Measurements from ENCODE around the gene ZNF385B. TPM values are rescaled to one million over a fixed set of nuclear protein-coding genes. Genes with fewer than 3 reads are reported as not detected.
A peak's percentile ranks its signal among the peaks of the same experiment; 100 is the strongest.

Gene ZNF385B
- total and polyA plus RNA-seq, 5 experiments from 2014 or later, result not detected

DNA sequence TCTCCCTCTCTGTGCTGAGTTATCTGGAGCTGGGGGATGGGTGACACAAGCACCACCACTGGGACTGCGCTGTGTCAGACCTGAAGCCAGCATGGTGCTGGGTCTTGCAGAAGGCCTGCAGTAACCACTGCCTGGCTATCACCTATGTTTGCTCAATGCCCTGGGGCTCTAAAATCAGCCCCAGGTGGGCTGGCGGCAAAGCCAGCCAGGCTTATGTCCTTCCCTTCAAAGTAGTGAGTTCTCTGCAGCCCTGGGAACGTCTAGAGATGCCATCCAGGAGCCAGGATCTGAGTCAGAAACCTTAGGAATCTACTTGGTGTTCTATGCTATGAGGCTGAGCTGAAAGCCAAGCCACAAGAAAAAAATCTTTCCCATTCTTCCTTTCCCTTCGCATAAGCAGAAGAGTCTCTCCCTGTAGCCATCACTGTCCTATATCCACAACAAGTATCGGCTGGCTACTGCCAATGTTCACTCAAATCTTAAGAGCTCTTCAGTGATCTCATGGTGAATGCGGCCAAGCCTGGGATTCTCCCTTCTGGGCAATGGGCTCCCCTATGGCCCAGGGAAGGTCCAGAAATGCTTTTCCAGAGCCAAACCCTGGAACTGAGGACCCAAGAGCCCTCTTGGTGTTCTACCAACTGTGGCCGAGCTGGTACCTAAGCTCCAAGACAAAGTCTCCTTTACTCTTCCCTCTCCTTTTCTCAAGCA lies 248.7 kb downstream of the ZNF385B start:
- H3K4me3 Mint-ChIP-seq, result no peak overlapping the region
- no peaks in the 10 kb centered on the region for H3K4me1 Mint-ChIP-seq
- POLR2A ChIA-PET, result no interaction called here
- ATAC-seq (no peak), DNase-seq (no peak)
- peaks cover 0 to 4% (median 0%) of the 10 kb centered on the region in 9 donors for H3K9me3 Mint-ChIP-seq
- peaks cover 1 to 27% (median 14%) of the 10 kb centered on the region in 5 donors for H3K27me3 Mint-ChIP-seq
- H3K36me3 Mint-ChIP-seq, result no peaks in the 10 kb centered on the region
- no peak overlapping the region for H3K27ac Mint-ChIP-seq

DNA sequence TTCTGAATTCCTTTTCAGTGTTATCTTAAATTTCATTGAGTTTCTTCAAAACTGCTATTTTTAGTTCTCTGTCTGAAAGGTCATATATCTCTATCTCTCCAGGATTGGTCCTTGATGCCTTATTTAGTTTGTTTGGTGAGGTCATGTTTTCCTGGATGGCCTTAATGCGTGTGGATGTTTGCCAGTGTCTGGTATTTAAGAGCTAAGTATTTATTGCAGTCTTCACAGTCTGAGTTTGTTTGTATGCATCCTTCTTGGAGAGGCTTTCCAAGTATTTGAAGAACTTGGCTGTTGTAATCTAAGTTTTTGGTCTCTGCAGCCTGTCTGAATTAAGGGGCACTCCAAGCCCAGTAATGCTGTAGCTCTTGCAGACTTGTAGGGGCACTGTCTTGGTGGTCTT lies 249.3 kb downstream of the ZNF385B start:
- Mint-ChIP-seq H3K27ac (no peak overlapping the region), H3K27me3 (peaks cover 1 to 23% (median 14%) of the 10 kb centered on the region in 5 donors), H3K4me3 (no peak overlapping the region), H3K4me1 (no peaks in the 10 kb centered on the region), H3K36me3 (no peaks in the 10 kb centered on the region), H3K9me3 (peaks cover 0 to 4% (median 0%) of the 10 kb centered on the region in 9 donors)
- no peak for ATAC-seq
- POLR2A ChIA-PET, result no interaction called here
- no peak for DNase-seq

DNA sequence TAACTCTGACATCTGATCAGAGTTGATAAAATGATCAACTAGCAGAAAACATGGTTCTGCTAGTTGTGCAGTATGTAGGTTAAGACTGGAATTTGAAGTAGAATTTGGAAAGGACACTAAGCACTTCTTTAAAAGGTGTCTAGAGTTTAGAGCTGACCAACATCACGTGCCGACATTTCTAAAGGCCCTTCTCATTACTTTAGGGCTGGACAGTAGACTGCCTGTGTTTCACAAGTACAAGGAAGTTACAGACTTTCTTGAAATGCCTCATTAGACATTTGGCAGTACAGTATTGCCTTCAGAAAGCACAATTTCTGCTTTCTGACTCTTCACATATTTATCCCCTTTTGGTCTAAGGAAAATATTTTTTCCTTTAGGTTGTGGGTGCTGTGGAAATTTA lies 255.3 kb downstream of the ZNF385B start:
- Mint-ChIP-seq H3K36me3 (no peaks in the 10 kb centered on the region), H3K9me3 (peaks cover 0 to 4% (median 0%) of the 10 kb centered on the region in 9 donors), H3K27ac (no peak overlapping the region), H3K27me3 (no peaks in the 10 kb centered on the region), H3K4me3 (no peak overlapping the region), H3K4me1 (no peaks in the 10 kb centered on the region)
- ATAC-seq (no peak), DNase-seq (no peak)
- POLR2A ChIA-PET, result no interaction called here

DNA sequence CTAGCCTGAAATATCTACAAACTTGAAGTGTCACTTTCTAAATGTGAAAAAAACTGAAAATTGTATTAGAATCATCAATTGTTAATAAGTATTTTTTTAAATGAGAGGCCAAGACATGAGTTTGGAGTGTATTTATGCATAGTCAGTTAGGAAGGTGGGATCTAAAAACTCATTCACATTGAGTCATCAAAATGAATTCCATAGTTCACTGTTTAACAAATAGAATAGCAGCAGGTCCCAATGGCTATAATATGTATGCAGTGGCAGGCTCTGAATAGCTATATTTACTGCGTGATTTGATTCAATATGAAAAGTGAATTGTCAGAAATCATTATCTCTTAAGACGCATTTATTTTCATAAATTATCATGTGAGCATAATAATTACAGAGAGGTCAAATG lies 256.1 kb downstream of the ZNF385B start:
- H3K9me3 Mint-ChIP-seq, result no peaks in the 10 kb centered on the region
- ATAC-seq (no peak), DNase-seq (no peak)
- no peaks in the 10 kb centered on the region for H3K4me1 Mint-ChIP-seq
- H3K27me3 Mint-ChIP-seq, result no peaks in the 10 kb centered on the region
- no peaks in the 10 kb centered on the region for H3K36me3 Mint-ChIP-seq
- H3K27ac Mint-ChIP-seq, result no peak overlapping the region
- POLR2A ChIA-PET, result no interaction called here
- no peak overlapping the region for H3K4me3 Mint-ChIP-seq

DNA sequence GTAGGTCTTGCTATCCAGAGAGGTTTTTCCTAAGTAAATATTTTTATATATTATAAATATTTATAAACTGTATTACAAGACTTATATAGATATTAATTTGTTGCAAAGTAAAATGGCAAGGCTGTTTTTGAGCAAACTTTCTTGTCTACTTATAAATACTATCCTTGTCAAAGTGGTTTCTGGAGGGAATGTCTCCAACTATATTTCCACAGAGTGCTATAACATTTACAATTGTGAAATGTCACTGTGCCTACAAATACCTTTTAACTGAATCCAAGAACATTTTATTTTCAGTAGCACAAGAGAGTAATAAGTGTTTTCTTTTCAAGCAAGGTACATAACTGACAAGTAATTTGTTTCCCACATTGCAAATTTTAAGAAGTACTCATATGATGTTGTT lies 256.8 kb downstream of the ZNF385B start:
- Mint-ChIP-seq H3K4me3 (no peak overlapping the region), H3K27me3 (no peaks in the 10 kb centered on the region), H3K27ac (no peak overlapping the region), H3K36me3 (no peaks in the 10 kb centered on the region), H3K9me3 (no peaks in the 10 kb centered on the region), H3K4me1 (no peaks in the 10 kb centered on the region)
- ATAC-seq (no peak), DNase-seq (no peak)
- POLR2A ChIA-PET, result no interaction called here

DNA sequence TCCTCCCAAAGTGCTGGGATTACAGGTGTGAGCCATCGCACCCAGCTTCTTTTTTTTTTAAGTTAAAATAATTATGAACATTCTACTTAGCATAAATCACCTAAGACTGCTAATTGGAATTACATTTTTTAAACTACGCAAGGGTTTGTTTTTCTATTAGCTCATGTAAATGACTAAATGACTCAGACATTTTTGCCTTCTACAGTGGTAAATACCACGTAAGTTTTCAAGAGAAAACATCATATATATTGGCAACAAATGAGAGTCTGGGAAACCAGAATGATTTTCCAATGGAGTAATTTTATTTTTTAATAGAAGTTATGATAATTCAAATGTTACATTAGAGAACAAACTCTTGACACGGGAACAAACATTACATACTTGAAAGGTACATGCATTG lies 259.0 kb downstream of the ZNF385B start:
- no peak for ATAC-seq
- Mint-ChIP-seq H3K4me3 (no peak overlapping the region), H3K36me3 (no peaks in the 10 kb centered on the region), H3K9me3 (no peaks in the 10 kb centered on the region), H3K4me1 (no peaks in the 10 kb centered on the region), H3K27me3 (peaks cover 0 to 3% (median 0%) of the 10 kb centered on the region in 5 donors), H3K27ac (no peak overlapping the region)
- DNase-seq, result no peak
- POLR2A ChIA-PET, result no interaction called here

DNA sequence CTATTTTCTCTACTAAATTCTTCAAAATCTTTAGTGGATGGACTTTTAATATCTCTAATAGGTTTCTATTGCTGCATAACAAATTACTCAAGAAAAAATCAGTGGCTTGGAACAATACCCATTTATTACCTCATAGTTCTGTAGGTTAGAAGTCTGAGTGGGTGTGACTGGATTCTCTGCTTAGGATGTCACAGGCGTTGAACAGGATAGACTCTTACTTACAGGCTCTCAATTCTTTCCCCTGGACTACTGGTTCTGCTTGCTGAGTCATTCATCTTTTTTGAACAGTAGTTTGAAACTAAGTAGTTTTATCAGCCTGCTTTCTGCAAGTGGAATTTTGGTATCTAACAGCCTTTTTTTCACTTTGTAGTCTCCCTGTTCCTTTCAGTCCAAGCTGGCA lies 265.4 kb downstream of the ZNF385B start:
- DNase-seq, result no peak
- Mint-ChIP-seq H3K27me3 (peaks cover 0 to 3% (median 2%) of the 10 kb centered on the region in 5 donors), H3K4me1 (no peaks in the 10 kb centered on the region), H3K27ac (no peak overlapping the region), H3K36me3 (no peaks in the 10 kb centered on the region), H3K4me3 (no peak overlapping the region), H3K9me3 (no peaks in the 10 kb centered on the region)
- POLR2A ChIA-PET, result no interaction called here
- no peak for ATAC-seq

DNA sequence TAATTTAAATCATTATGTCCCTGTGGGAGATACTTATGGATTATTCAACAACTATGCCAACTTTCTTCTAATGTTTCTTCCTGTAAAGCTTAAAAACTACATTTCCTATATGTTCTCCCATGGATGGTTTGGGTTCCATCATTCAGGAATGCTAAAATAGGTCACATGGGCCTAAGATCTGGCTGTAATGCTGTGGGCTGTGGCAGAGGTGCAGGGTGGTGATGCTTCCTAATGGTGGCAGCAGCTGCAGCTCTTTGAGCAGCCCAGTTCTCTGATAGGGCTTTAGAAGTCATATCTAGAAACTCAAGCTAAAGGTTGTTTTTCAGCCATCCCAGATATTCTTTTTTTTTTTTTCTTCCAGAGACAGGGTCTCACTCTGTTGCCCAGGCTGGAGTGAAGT lies 266.1 kb downstream of the ZNF385B start:
- H3K27ac Mint-ChIP-seq, result no peak overlapping the region
- no peak for ATAC-seq
- H3K9me3 Mint-ChIP-seq, result no peaks in the 10 kb centered on the region
- no peak for DNase-seq
- peaks cover 0 to 9% (median 3%) of the 10 kb centered on the region in 5 donors for H3K27me3 Mint-ChIP-seq
- H3K4me1 Mint-ChIP-seq, result no peaks in the 10 kb centered on the region
- no peak overlapping the region for H3K4me3 Mint-ChIP-seq
- no peaks in the 10 kb centered on the region for H3K36me3 Mint-ChIP-seq
- POLR2A ChIA-PET, result no interaction called here

DNA sequence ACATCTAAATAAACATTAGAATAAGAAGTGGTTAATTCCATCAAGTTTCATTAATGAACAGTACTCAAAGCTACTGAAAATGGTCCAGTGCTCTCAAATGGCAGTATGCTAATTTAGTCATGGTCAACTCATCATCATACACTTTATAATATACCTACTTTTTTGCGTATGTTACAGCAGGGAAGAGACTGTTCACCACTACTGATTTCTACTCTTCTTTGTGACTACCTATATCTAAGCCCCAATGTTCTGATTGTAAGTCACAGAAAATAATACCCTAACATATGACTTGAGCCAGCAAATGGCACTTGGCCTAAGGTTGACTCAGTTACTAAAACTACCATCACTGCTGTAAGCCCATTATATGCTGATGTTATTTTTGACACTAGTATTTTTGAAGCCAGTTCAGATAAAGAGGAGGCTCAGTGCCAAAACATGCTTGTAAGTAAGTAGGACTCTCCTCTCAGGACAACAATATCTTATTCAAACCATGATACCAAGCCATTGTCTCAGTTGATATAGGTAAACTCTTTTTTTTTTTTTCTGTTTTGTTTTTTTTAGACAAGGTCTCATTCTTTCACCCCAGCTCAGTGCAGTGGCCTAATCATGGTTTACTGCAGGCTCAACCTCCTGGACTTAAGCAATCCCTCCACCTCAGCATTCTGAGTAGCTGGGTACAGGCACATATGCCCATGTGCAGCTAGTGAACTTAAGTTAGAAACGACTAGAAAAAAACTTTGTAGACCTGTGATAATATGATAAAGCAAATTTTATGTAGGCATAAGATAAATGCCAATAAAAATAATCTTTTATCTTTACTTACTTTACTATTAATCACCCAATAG lies 266.9 kb downstream of the ZNF385B start:
- Mint-ChIP-seq H3K27me3 (peaks cover 0 to 9% (median 3%) of the 10 kb centered on the region in 5 donors), H3K4me3 (no peak overlapping the region), H3K27ac (no peak overlapping the region), H3K36me3 (no peaks in the 10 kb centered on the region), H3K4me1 (no peaks in the 10 kb centered on the region), H3K9me3 (no peaks in the 10 kb centered on the region)
- no peak for ATAC-seq
- POLR2A ChIA-PET, result no interaction called here
- no peak for DNase-seq

DNA sequence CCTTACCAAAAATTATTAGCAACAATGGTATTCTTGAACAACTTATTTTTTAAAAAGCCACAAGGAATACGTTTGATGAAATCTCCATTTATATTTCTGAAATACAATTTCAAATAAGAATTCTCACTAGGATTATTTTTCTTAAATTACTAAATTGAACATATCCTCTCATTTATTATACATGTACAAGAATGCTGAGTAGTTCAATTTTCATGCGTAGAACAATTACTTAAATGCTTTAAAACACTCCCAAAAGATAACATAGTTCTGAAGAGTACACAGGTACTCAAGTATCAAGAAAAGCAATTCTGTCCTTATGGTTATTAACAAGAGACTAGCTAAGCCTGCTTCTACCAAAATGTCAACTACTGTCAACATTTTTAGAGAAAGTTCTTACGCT lies 268.1 kb downstream of the ZNF385B start:
- DNase-seq (no peak), ATAC-seq (no peak)
- no peaks in the 10 kb centered on the region for H3K4me1 Mint-ChIP-seq
- POLR2A ChIA-PET, result no interaction called here
- no peaks in the 10 kb centered on the region for H3K36me3 Mint-ChIP-seq
- no peaks in the 10 kb centered on the region for H3K9me3 Mint-ChIP-seq
- no peak overlapping the region for H3K4me3 Mint-ChIP-seq
- peaks cover 0 to 9% (median 3%) of the 10 kb centered on the region in 5 donors for H3K27me3 Mint-ChIP-seq
- no peak overlapping the region for H3K27ac Mint-ChIP-seq

DNA sequence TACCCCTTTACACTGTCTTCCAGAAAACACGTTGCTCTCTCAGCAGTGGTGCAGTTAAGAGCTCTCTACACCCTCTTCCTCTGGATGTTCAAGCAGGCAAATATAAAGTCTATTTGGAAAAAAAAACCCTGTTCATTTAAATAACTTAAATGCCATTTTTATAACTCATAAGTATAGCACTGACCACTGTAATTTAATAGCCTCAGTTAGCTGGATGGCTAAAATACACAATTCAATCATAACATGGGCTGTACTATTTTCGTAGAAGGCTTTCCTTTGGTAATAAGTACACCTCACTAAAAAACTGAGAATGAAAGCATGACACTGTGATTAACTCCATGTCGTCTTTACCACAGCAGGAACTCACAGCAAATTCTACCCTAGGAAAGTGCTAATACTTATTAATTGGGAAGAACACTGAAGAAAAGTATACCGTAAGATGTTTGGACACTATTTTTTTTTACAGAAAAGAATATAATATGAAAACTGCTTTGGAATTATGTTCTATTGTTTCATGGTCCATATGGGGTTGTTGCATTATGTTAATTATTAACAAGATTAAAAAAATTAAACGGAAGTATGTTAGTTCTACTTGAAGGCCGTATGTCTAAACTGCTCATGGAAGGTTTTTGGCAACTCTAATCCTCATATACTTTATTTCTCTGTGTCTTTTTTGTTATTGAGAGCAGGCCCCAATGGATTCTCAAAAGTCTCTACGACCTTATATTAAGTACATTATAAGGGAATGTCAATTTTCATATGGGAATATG lies 269.1 kb downstream of the ZNF385B start:
- Mint-ChIP-seq H3K27me3 (peaks cover 0 to 9% (median 3%) of the 10 kb centered on the region in 5 donors), H3K9me3 (no peaks in the 10 kb centered on the region), H3K4me3 (no peak overlapping the region), H3K36me3 (no peaks in the 10 kb centered on the region), H3K27ac (no peak overlapping the region), H3K4me1 (no peaks in the 10 kb centered on the region)
- DNase-seq, result no peak
- no peak for ATAC-seq
- POLR2A ChIA-PET, result no interaction called here

DNA sequence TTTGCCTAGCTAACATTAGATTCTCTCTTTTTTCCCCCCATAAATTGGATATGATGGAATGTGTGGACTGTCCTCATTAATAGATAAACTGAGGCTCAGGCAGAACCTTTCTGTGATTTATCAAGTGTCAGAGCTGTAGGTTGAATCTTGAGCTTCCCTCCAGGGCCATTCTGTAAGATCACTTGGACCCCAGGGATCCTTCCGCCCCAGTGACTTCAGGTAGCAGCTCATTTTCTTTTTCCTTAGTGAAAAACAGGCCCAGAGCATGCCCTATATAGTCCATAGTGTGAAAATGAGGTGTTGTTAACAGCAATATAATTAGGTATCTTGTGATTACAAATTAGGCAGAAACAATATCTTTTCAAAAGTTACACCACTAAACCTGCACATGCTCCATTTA lies 269.7 kb downstream of the ZNF385B start:
- no peaks in the 10 kb centered on the region for H3K9me3 Mint-ChIP-seq
- POLR2A ChIA-PET, result no interaction called here
- DNase-seq, result no peak
- peak overlapping the region in 1 of 10 donors; percentile 13 for H3K4me3 Mint-ChIP-seq
- no peaks in the 10 kb centered on the region for H3K36me3 Mint-ChIP-seq
- ATAC-seq, result no peak
- no peak overlapping the region for H3K27ac Mint-ChIP-seq
- H3K4me1 Mint-ChIP-seq, result no peaks in the 10 kb centered on the region
- H3K27me3 Mint-ChIP-seq, result peaks cover 0 to 9% (median 3%) of the 10 kb centered on the region in 5 donors

DNA sequence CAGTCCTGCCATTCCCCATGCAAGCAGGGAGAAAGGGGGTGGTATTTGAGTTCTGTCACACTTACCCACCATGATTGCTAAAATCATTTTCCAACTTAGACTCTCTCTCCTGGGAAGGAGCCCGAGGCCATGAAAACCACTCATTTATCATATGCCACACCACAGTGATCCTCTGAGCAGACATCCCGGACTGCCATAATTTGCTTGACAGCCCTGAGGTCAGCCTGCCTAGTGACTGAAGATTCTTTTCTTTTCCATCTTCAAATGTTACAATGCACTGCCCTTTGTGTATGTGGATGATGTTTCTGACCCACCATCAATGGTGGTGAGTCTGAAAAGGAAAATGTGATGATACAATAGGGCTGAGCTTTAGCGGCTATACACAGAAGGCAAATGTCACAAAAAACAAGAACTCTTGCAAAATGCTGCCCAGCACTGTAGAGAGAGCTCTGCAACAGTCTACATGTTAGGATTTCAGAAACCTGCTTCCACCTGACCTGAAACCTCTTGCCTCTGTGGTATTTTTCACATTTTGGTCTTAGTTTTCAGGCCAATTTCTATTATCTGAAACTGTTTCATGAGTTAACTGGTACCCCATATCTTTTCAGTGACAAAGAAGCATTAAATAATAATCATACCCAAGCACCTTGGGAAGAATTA lies 272.8 kb downstream of the ZNF385B start:
- no peak for ATAC-seq
- no peak overlapping the region for H3K27ac Mint-ChIP-seq
- H3K4me3 Mint-ChIP-seq, result no peak overlapping the region
- H3K36me3 Mint-ChIP-seq, result no peaks in the 10 kb centered on the region
- DNase-seq, result no peak
- peaks cover 0 to 9% (median 3%) of the 10 kb centered on the region in 5 donors for H3K27me3 Mint-ChIP-seq
- H3K4me1 Mint-ChIP-seq, result no peaks in the 10 kb centered on the region
- POLR2A ChIA-PET, result no interaction called here
- no peaks in the 10 kb centered on the region for H3K9me3 Mint-ChIP-seq
